Calu3 (cell line): ENCODE measurements around the gene OR14A2. TPM values are rescaled to one million over a fixed set of nuclear protein-coding genes. Genes with fewer than 3 reads are reported as not detected.

Experiments used
- BruUV-seq: library from RNA; stranded (reverse); fragments of 400-500 nt; replicated peaks from 2 replicates; lab custom pipeline; 2021; lab: Mats Ljungman, UMichigan
- CTCF ChIA-PET: fragments of 300-600 bp; sonication (Branson Sonifier 250); formaldehyde crosslinking; loops from one replicate; lab custom pipeline; 2022; ENCODE audit warnings: antibody characterized with exemption; lab: Charles Lee
- DNase-seq: peaks from one replicate; pipeline ENCODE4 v3.0.0; 2022
- H3K27ac Mint-ChIP-seq: one replicate; pipeline ENCODE4 v1.8.0; 2022; ENCODE audit warnings: mixed read lengths; ENCODE audit not compliant: unreplicated experiment
- H3K27me3 Mint-ChIP-seq: one replicate; pipeline ENCODE4 v1.8.0; 2022; ENCODE audit warnings: mixed read lengths; ENCODE audit not compliant: unreplicated experiment
- H3K36me3 Mint-ChIP-seq: one replicate; pipeline ENCODE4 v1.8.0; 2022; ENCODE audit warnings: mild to moderate bottlenecking, moderate library complexity, mixed read lengths; ENCODE audit not compliant: insufficient read depth, unreplicated experiment
- H3K4me1 Mint-ChIP-seq: one replicate; pipeline ENCODE4 v1.8.0; 2022; ENCODE audit warnings: mild to moderate bottlenecking, low read depth, mixed read lengths; ENCODE audit not compliant: unreplicated experiment
- H3K4me3 Mint-ChIP-seq: one replicate; pipeline ENCODE4 v1.8.0; 2022; ENCODE audit warnings: mild to moderate bottlenecking, low read depth, moderate library complexity, mixed read lengths; ENCODE audit not compliant: unreplicated experiment
- H3K9me3 Mint-ChIP-seq: one replicate; pipeline ENCODE4 v1.8.0; 2022; ENCODE audit warnings: low read depth, mixed read lengths; ENCODE audit not compliant: unreplicated experiment
- CTCF ChIP-seq: fragments of 200-600 bp; IDR thresholded peaks from one replicate; pipeline ENCODE4 v1.8.0; 2022; ENCODE audit warnings: antibody characterized with exemption; ENCODE audit not compliant: unreplicated experiment
- intact Hi-C: fragments of 100-400 bp; cut with micrococcal nuclease; formaldehyde crosslinking; loops from one replicate; pipeline ENCODE4 v1.10.0; 2022; ENCODE audit not compliant: unreplicated experiment
- total RNA-seq: library from RNA; stranded (reverse); gene quantifications from 2 replicates; pipeline ENCODE4 v1.2.3, GENCODE V29; 2022

Gene OR14A2
- total RNA-seq, 1 experiment from 2014 or later: not detected

- H3K4me1 Mint-ChIP-seq: no peaks in the 10 kb centered on the region
- H3K4me3 Mint-ChIP-seq: no peak within 1 kb of the TSS
- no peak within 1 kb of the TSS for H3K27ac Mint-ChIP-seq
- H3K36me3 Mint-ChIP-seq: no peaks in the 10 kb centered on the region
- no TSS peak for BruUV-seq
- intact Hi-C loops: no loop called here
- H3K27me3 Mint-ChIP-seq: no peaks in the 10 kb centered on the region
- CTCF ChIA-PET: no interaction called here
- H3K9me3 Mint-ChIP-seq: peaks cover 30% of the 10 kb centered on the region
- DNase-seq: no peak
- TF ChIP-seq CTCF: no peak
Measured at GRCh38 chr1:247679639-247680038, 68.3 kb downstream of the OR14A2 start, which contains the start of gene OR13G1. TSS of gene OR13G1 (minus strand) at chr1:247679739. CDS start at chr1:247673041, 6,698 bp downstream.

Other genes with a start within 250 kb of the OR14A2 start
- not detected in 2 replicates for gene OR2C3, start 211.7 kb downstream of the OR14A2 start, total RNA-seq
- not detected in 2 replicates for gene GCSAML, start 199.0 kb downstream of the OR14A2 start, total RNA-seq
- gene OR2G2, start 159.8 kb downstream of the OR14A2 start, total RNA-seq: not detected in 2 replicates
- gene OR2G3, start 142.6 kb downstream of the OR14A2 start, total RNA-seq: not detected in 2 replicates
- gene OR13G1, start 68.4 kb downstream of the OR14A2 start, total RNA-seq: not detected in 2 replicates
- not detected in 2 replicates for gene OR6F1, start 31.5 kb downstream of the OR14A2 start, total RNA-seq
- gene OR14K1, start 9.5 kb downstream of the OR14A2 start, total RNA-seq: not detected in 2 replicates
- not detected in 2 replicates for gene OR1C1, start 12.4 kb upstream of the OR14A2 start, total RNA-seq
- not detected in 2 replicates for gene OR14A16, start 76.0 kb upstream of the OR14A2 start, total RNA-seq
- gene OR11L1, start 93.8 kb upstream of the OR14A2 start, total RNA-seq: not detected in 2 replicates
- gene TRIM58, start 109.0 kb upstream of the OR14A2 start, total RNA-seq: not detected in 2 replicates
- not detected in 2 replicates for gene OR2W3, start 147.4 kb upstream of the OR14A2 start, total RNA-seq
- gene OR2T8, start 172.1 kb upstream of the OR14A2 start, total RNA-seq: not detected in 2 replicates
- gene OR2AJ1, start 176.7 kb upstream of the OR14A2 start, total RNA-seq: not detected in 2 replicates
- gene OR2L8, start 200.7 kb upstream of the OR14A2 start, total RNA-seq: not detected in 2 replicates
- gene OR2AK2, start 217.1 kb upstream of the OR14A2 start, total RNA-seq: not detected in 2 replicates